ENCODE measurements around the gene STPG4.

STPG4 gene

GRCh38 chr2:47063538-47063930, 91.6 kb downstream of the STPG4 start:
- TF ChIP-seq SPI1 (IDR thresholded peaks at IDR 0.05; ENCODE audit: low read depth, low read length) (no peak), POLR2AphosphoS5 (IDR thresholded peaks at IDR 0.05; ENCODE audit: low read depth, low read length) (no peak), POU2F2 (IDR thresholded peaks at IDR 0.05; ENCODE audit: low read depth, low read length) (no peak), TAF1 (IDR thresholded peaks at IDR 0.05; ENCODE audit: low read depth, low read length) (no peak), POLR2A (IDR thresholded peaks at IDR 0.05; ENCODE audit: low read depth, low read length) (no peak), PAX5 (IDR thresholded peaks at IDR 0.05; ENCODE audit: insufficient read depth, low read length, severe bottlenecking) (no peak)
- FAIRE-seq = no peak

GRCh38 chr2:47062681-47063537, 92.2 kb downstream of the STPG4 start:
- FAIRE-seq (no peak), DNase-seq (ENCODE audit: insufficient read length, low spot score) (no peak)
- TF ChIP-seq SPI1 (IDR thresholded peaks at IDR 0.05; ENCODE audit: low read depth, low read length) = no peak
- no peak for TF ChIP-seq TAF1 (IDR thresholded peaks at IDR 0.05; ENCODE audit: low read depth, low read length)
- no peak for TF ChIP-seq POU2F2 (IDR thresholded peaks at IDR 0.05; ENCODE audit: low read depth, low read length)
- TF ChIP-seq POLR2A (IDR thresholded peaks at IDR 0.05; ENCODE audit: low read depth, low read length) = no peak
- no peak for TF ChIP-seq PAX5 (IDR thresholded peaks at IDR 0.05; ENCODE audit: insufficient read depth, low read length, severe bottlenecking)
- no peak for TF ChIP-seq POLR2AphosphoS5 (IDR thresholded peaks at IDR 0.05; ENCODE audit: low read depth, low read length)

More at GRCh38 chr2:47063538-47063930, 91.6 kb downstream of the STPG4 start:
- DNase-seq (ENCODE audit: insufficient read length, low spot score) = no peak

GRCh38 chr2:47061944-47062678, 93.0 kb downstream of the STPG4 start:
- FAIRE-seq (no peak), DNase-seq (ENCODE audit: insufficient read length, low spot score) (no peak)
- TF ChIP-seq TAF1 (IDR thresholded peaks at IDR 0.05; ENCODE audit: low read depth, low read length) (no peak), PAX5 (IDR thresholded peaks at IDR 0.05; ENCODE audit: insufficient read depth, low read length, severe bottlenecking) (no peak), POLR2A (IDR thresholded peaks at IDR 0.05; ENCODE audit: low read depth, low read length) (no peak), POU2F2 (IDR thresholded peaks at IDR 0.05; ENCODE audit: low read depth, low read length) (no peak), POLR2AphosphoS5 (IDR thresholded peaks at IDR 0.05; ENCODE audit: low read depth, low read length) (no peak), SPI1 (IDR thresholded peaks at IDR 0.05; ENCODE audit: low read depth, low read length) (no peak)

GRCh38 chr2:47060652-47061170, 94.4 kb downstream of the STPG4 start:
- TF ChIP-seq POU2F2 (IDR thresholded peaks at IDR 0.05; ENCODE audit: low read depth, low read length) (no peak), PAX5 (IDR thresholded peaks at IDR 0.05; ENCODE audit: insufficient read depth, low read length, severe bottlenecking) (no peak), TAF1 (IDR thresholded peaks at IDR 0.05; ENCODE audit: low read depth, low read length) (no peak), POLR2AphosphoS5 (IDR thresholded peaks at IDR 0.05; ENCODE audit: low read depth, low read length) (no peak), SPI1 (IDR thresholded peaks at IDR 0.05; ENCODE audit: low read depth, low read length) (no peak), POLR2A (IDR thresholded peaks at IDR 0.05; ENCODE audit: low read depth, low read length) (no peak)
- DNase-seq (ENCODE audit: insufficient read length, low spot score) = no peak
- FAIRE-seq = no peak

GRCh38 chr2:47058003-47058931, 96.8 kb downstream of the STPG4 start:
- DNase-seq (ENCODE audit: insufficient read length, low spot score) (no peak), FAIRE-seq (no peak)
- no peak for TF ChIP-seq PAX5 (IDR thresholded peaks at IDR 0.05; ENCODE audit: insufficient read depth, low read length, severe bottlenecking)

- TF ChIP-seq TAF1 (IDR thresholded peaks at IDR 0.05; ENCODE audit: low read depth, low read length) (no peak), SPI1 (IDR thresholded peaks at IDR 0.05; ENCODE audit: low read depth, low read length) (peak; percentile 9; the same call in 1 of the 2 replicates)
- no peak for DNase-seq (ENCODE audit: insufficient read length, low spot score)
- FAIRE-seq = no peak
Measured at GRCh38 chr2:47057687-47058002, 97.5 kb downstream of the STPG4 start.

GRCh38 chr2:47056868-47057686, 98.0 kb downstream of the STPG4 start:
- no peak for TF ChIP-seq TAF1 (IDR thresholded peaks at IDR 0.05; ENCODE audit: low read depth, low read length)
- TF ChIP-seq POLR2AphosphoS5 (IDR thresholded peaks at IDR 0.05; ENCODE audit: low read depth, low read length) = no peak
- TF ChIP-seq PAX5 (IDR thresholded peaks at IDR 0.05; ENCODE audit: insufficient read depth, low read length, severe bottlenecking) = no peak
- TF ChIP-seq POU2F2 (IDR thresholded peaks at IDR 0.05; ENCODE audit: low read depth, low read length) = no peak
- TF ChIP-seq POLR2A (IDR thresholded peaks at IDR 0.05; ENCODE audit: low read depth, low read length) = no peak
- TF ChIP-seq SPI1 (IDR thresholded peaks at IDR 0.05; ENCODE audit: low read depth, low read length) = no peak
- DNase-seq (ENCODE audit: insufficient read length, low spot score) (peak; percentile 57), FAIRE-seq (peak; percentile 55)

GRCh38 chr2:47056374-47056773, 98.7 kb downstream of the STPG4 start:
- no peak for DNase-seq (ENCODE audit: insufficient read length, low spot score)
- FAIRE-seq = no peak
- TF ChIP-seq POLR2AphosphoS5 (IDR thresholded peaks at IDR 0.05; ENCODE audit: low read depth, low read length) = no peak
- TF ChIP-seq SPI1 (IDR thresholded peaks at IDR 0.05; ENCODE audit: low read depth, low read length) = no peak
- TF ChIP-seq POLR2A (IDR thresholded peaks at IDR 0.05; ENCODE audit: low read depth, low read length) = no peak
- TF ChIP-seq POU2F2 (IDR thresholded peaks at IDR 0.05; ENCODE audit: low read depth, low read length) = no peak
- TF ChIP-seq PAX5 (IDR thresholded peaks at IDR 0.05; ENCODE audit: insufficient read depth, low read length, severe bottlenecking) = no peak
- TF ChIP-seq TAF1 (IDR thresholded peaks at IDR 0.05; ENCODE audit: low read depth, low read length) = no peak

All from GM12891 (cell line).